HG03039 (cell line): Measurements from ENCODE around the gene RETREG2.

Source experiments
- ATAC-seq: cut with Tn5 transposase; IDR thresholded peaks from one replicate; pipeline ENCODE4 v1.9.1; 2021; ENCODE audit warnings: mild to moderate bottlenecking, moderate library complexity; ENCODE audit not compliant: unreplicated experiment

RETREG2 gene

DNA sequence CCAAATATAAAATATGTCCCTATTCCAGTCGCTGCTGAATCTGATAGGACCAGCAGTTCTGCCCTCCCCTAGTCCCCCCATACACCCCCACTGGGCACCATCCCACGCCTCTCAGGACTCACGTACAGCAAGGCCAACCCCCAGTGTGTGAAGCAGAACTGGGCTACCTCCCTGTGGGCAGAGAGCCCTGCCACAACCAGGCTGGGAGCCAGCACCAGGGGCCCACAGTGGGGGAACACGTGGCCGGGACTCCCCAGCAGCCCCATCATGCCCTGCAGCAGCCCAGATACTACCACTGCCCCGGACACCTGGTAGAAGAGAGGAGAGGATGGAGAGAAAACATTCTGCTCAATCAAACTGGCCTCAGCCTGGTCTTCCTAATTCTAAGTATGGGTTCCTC, 9.5 kb upstream of the RETREG2 start:
- no peak for ATAC-seq

DNA sequence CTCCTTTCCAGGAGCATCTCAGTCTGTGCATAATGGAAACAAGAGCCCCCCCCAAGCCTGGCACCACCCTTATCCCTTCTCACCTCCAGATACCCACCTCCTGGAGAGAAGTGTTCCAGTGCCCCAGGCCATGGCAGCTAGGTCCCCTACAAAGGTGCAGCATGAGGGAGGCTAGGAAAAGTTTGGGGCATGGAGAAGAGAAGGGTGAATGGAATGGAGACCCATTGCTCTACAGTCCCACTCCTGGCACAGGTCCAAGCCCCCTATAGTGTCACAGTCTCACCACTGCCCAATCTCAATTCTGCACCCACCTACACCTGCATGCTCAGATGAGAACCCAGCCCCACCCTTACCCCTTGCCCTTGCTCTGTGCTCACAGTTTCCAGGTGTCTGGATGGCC, 9.1 kb upstream of the RETREG2 start:
- no peak for ATAC-seq

DNA sequence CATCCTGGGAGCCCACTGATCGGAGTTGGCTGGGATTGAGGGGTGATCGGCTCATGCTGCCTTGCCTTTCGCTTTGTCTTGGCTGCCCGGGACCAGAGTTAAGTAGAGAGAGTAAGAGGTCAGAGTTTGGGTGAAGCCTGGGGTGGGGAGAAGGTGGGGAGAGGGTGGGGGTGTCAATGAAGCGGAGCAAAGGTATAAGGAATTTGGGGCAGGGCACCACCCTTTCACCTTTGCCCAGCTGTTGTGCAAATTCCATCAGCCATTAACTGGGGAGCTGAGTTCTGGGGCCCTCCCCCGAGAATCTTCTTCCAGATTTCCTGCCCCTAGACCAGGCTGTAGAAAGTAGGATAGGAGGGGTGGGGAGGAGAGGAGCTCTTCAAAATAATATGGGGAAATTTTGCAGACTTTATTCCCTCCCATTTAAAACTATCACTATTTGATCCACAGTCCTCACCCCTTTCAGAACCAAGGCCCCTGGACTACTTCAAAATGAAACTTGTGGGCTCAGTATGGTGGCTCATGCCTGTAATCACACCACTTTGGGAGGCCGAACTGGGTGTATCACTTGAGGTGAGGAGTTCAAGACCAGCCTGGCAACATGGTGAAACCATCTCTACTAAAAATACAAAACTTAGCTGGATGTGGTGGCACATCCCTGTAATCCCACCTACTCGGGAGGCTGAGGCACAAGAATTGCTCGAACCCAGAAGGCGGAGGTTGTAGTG, 8.0 kb upstream of the RETREG2 start, which contains the start of gene SLC23A3:
TSS of gene SLC23A3 (minus strand) at position 100 of the 725 bp plus-strand sequence. CDS start at position 55, 45 bp downstream.
- ATAC-seq = no peak

DNA sequence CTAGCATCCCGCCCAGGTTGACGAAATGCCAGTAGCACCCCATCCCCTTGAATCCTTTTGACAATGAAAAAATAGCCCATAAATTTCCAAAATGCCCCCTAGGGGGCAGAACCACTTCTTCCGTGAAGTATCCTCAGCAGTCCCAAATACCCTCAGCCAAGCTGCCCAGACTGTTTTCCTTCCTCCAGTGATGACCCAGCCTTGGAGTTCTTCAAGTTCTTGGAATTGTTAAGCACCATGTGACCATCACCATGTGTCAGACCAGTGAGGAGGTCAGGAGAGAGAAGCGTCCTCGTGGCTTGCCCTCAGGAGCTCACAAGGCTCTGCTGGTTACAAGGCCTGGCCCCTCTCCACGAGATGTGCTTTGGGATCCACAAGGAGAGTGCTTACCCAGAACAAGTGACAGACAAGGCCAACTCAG, 6.8 kb upstream of the RETREG2 start:
- no peak for ATAC-seq

DNA sequence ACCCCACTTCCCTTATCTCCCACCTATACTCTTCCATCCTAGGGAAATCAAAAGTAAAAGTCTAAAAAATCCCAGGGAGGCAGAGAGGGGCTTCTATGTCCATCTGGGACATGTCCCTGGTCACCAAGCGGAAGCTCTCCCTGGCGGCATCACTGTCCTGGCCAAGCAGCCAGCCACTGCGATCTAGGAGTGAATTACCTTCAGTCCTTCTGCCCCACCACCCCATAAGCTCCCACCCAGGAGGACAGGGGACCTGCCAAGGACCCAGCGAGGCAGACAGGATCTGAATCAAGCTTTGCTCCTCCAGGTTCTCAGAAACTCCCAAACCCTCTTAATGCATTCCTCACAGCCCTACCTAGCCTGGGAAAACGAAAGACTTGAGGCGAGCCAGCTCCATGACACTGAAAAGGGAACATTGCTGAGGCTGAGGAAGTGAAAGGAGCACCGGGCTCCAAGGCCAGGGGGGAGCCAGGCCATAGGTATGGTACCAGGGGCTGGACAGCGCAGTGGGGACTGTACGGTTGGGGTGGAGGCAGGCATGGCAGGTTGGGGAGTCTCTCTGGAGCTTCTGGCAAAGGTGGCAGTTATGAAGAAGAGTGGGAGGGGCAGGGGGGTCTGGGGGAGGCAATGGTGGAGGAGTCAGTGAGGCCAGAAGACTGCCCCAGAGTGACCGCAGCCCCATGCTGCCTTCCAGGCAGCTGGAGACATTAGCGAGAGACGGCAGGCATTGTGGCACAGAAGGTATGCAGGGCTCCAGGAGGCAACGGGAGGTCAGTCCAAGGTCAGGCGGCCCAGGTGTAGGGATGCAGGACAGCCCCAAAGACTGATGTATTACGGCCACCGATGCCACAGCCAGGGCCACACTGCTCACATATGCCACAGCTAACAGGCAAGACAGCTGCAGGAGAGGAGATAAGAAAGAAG, 5.6 kb upstream of the RETREG2 start:
- ATAC-seq = no peak

DNA sequence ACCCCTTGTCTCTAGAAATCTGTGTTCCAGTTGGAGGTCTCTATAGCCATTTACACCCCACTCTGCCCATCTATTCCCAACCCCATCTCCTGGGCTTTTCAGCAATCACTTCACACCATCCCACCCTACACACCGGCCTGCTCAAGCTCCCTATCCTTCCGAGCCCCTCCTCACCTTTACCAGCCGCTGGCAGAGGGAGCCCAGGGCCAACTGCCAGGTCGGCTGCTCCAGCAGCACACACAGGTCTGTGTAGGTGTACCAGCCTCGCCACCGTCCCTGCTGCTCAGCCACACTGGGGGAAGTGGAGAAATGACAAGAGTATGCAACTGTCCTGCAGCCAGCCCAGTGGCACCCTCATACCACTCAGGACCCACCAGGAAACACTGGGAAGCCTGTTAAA, 4.9 kb upstream of the RETREG2 start:
- ATAC-seq = no peak

DNA sequence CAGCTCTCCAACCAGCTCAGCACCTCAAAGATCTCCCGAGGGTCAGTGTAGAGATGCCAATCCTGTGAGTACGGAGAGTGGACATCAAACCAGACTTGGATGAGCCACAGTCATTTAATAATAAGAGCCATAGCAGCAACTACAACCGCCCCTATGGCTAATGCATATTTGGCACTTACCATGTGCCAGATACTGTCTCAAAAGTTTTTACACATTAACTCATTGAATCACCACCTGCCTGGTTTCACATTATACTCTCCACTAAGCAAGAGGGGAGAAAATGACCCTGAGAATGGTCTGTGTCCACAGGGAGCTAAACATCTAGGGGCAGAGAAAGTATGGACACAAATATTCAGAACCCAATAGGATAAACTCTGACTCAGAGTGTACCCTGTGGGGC, 3.9 kb upstream of the RETREG2 start:
- ATAC-seq = no peak

DNA sequence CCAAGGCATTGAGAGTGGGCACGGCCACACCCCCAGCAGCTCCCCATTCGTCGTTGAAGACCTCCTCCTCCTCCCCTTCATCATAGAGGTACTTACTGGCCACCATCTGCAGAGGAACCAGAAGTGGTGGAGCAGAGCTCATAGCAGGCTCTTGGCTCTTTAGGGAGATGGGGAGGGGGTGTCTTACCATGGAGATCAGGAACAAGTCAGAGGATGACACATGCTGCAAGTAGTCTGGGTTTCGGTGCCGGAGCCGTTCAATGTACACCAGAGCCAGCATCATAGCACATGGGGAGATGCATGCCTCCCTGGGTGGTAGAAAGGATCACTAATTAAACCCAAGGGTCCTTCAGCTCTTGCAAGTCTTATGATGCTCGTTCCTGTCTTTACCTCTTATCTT, 3.3 kb upstream of the RETREG2 start:
- no peak for ATAC-seq

DNA sequence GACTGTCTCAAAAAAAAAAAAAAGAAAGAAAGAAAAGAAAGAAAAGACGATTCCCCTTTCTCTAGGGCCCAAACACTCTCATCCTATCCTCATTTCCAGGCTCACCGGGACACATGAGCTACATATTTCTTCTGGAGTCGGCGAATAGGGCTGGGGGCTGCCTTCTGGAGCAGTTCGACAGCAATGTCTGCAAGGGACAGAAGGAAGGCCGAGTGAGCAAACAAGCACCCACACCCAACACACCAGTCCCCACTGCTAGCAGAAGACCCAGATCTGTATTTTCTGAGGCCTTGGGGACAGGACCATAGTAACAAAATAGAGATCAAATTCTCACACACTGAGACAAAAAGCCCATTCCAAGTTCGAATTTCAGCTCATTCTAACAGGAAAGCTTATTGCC, 2.6 kb upstream of the RETREG2 start:
- ATAC-seq = no peak

DNA sequence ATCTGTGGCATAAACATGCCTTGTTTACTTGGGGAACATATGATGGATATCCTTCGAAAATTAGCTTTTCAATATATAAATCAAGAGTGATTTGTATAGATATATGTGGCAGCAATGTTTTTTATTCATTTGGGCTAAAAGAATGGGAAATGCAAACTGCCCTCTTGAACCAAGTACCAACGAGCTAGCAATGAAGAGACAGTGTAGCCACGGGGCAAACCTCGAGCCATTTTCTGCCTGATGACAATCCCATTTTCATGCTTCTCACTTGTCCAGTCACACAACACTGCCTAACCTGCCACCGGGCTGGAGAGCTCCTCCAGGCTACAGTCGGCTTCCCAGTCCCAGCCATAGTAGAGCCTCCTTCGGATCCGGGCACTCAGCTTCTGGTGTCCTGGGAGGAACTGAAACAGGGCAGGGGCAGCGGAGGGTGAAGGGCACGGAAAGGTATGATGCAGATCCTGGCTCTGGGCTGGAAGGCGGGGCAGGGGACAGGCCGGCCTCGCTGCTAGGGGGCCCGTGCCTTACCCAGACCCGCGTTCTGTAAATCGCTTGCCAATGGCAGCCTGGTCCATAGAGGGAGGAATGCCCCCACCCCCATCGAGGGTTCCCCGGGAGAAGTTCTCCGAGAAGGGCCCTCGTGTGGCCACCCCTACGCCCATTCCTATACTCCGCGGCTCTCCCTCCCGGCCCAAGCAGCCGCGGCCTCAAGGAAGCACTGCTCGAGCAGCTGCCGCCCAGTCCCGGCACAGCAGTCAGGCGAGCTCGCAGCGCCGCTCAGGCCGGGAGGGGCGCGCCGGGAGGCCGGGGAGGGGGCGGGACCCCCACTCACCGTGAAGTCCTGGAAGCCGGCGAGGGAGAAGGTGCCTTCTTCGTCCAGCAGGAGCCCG, 1.9 kb upstream of the RETREG2 start:
- peak; percentile 15 for ATAC-seq

DNA sequence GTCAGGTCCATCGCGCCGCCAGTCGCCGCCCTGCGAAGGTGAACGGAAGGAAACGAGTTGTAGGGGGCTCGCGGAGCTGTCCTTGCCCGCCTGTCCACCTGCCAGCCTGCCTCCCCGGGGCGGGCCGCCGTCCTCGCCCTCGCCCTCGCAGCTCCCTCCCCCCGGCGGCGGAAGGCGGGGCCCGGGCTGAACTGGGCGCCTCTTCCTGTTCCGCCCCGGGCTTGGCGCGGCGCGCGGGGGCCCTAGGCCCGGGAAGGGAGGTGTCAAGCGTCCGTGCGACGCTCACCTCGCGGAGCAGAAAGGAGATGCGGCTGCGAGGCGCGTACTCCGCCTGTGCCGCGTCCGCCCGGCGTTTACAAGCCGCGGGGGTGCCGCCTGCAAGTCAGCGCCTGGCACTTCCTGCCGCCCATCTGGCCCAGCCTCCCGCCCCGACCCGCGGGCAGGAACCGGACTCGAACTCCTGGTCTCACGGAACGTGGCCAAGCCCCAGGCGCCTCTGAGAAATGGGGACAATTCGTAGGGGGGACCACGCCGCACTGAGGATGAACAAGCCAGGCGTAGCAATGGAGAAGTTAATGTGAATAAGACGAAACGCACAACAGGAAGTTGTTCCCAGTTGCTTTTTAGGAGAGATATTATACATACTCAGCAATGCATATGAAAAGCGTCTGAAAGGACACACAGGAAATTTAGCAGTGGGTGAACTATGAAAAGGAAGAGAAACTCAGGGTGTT, 1.1 kb upstream of the RETREG2 start, which contains the start of gene CNPPD1:
TSS of gene CNPPD1 (minus strand) at position 108 of the 734 bp plus-strand sequence. CDS start at position 11, 97 bp downstream.
- ATAC-seq = peak; percentile 53

DNA sequence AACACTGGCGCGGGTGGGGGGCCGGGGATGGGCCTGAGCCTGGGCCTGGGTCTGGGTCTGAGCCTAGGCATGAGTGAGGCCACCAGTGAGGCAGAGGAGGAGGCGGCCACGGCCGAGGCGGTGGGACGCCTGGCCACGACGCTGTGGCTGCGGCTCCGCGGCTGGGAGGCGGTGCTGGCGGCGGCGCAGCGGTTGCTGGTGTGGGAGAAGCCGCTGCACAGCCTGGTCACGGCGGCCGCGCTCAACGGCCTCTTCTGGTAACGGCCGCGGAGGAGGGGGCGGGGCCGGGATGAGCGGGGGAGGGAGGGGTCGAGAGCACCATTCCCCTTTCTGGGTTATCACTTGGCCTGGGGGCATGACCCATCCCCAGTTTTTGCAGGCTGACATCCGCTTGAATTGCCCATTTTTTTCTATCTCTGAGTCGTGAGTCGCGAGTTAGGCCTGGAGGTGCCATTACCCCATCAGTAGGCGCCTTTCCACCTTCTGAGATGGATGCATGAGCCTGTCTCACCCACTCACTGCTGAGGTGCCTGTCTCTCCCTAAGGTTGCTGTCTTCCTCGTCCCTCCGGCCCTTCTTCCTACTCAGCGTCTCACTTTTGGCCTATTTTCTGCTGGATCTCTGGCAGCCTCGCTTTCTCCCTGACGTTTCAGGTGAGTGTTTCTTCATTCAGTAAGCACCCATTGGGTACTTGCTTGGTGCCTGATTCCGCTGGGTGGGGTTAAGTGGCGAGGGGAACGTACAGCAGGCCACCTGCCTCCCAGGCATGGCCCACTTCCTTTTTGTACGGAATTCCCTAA, 501 bp downstream of the RETREG2 start:
- peak; percentile 20 for ATAC-seq

DNA sequence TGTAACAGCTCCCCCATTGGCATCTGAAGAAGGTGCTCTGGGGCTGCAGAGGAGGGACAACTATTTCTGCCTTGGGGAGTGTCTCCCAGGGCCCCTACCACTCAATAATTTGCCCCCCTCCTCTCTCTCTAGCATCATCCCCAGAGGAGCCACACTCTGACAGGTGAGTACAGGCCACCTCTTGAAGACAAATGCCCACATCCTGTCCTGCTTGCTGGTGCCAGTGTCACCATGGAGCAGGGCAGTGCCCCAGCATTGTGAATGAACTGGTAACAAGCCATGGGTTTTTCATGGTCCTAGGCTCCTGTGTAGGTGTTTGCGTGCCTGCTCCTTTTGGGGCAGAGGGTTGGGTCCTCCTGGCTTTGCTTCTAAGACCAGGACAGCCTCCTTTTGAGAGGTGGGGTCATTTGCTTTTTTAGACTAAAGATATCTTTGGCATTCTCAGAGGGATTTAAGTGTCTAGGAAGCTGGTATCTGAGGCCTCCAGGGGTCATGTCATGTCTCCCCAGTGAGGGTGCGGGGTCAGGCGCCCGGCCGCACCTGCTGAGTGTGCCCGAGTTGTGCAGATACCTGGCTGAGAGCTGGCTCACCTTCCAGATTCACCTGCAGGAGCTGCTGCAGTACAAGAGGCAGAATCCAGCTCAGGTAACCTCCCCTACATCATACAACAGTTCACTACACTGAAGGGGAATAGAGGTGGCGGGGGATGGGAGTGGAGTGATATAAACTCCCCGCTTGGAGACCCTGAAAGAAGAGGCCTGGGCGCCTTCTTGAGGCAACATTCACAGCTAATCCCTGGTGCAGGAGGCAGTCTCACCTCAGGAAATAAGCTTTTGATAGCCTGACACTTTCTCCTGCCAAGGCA, 1.8 kb downstream of the RETREG2 start:
- ATAC-seq = no peak

DNA sequence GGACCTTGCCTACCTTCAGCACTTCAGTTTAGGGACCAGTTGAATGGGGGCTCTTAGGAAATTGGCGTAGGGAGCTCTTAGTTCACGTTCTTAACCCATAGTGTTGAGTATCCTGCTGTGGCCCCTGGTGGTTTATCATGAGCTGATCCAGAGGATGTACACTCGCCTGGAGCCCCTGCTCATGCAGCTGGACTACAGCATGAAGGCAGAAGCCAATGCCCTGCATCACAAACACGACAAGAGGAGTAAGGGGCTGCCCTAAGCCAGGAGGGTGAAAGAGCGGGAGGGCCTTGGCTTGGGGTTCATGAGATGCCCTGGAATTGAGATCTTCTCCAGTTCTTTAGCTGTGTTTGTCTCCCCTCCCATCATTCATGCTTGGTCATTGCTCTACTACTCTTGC, 2.9 kb downstream of the RETREG2 start:
- no peak for ATAC-seq

DNA sequence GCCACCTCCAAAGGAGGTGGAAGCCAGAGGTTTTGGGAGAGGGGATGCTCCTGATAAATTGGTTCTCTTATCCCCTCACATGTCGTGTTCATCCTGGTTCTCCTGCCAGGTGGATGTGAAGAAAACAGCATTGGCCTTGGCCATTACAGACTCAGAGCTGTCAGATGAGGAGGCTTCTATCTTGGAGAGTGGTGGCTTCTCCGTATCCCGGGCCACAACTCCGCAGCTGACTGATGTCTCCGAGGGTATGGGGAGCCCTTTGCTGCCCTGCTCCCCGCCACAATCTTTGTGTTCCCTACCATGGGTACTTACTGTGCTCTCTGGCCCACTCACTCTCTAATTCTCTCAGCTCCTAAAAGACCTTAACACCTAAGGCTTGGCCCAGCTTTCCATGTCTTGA, 3.5 kb downstream of the RETREG2 start:
- ATAC-seq = no peak

DNA sequence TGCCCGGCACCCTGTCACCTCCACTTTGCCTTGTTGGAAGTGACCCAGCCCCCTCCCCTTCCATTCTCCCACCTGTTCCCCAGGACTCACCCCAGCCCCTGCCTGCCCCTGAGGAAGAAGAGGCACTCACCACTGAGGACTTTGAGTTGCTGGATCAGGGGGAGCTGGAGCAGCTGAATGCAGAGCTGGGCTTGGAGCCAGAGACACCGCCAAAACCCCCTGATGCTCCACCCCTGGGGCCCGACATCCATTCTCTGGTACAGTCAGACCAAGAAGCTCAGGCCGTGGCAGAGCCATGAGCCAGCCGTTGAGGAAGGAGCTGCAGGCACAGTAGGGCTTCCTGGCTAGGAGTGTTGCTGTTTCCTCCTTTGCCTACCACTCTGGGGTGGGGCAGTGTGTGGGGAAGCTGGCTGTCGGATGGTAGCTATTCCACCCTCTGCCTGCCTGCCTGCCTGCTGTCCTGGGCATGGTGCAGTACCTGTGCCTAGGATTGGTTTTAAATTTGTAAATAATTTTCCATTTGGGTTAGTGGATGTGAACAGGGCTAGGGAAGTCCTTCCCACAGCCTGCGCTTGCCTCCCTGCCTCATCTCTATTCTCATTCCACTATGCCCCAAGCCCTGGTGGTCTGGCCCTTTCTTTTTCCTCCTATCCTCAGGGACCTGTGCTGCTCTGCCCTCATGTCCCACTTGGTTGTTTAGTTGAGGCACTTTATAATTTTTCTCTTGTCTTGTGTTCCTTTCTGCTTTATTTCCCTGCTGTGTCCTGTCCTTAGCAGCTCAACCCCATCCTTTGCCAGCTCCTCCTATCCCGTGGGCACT, 4.5 kb downstream of the RETREG2 start:
- no peak for ATAC-seq

DNA sequence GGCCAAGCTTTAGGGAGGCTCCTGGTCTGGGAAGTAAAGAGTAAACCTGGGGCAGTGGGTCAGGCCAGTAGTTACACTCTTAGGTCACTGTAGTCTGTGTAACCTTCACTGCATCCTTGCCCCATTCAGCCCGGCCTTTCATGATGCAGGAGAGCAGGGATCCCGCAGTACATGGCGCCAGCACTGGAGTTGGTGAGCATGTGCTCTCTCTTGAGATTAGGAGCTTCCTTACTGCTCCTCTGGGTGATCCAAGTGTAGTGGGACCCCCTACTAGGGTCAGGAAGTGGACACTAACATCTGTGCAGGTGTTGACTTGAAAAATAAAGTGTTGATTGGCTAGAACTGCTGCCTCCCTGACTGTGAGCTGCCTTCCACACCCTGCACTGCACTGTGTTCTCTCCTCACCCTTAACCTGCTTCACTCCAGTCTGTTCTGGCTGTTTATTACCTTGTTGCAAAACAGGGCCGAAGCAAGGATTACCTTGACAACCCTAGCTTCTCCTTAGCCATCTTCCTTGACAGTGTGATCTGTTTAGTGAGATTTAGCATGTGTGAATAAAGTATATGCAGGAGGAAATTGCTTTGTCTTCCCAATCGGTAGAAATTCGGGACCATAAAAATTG, 5.2 kb downstream of the RETREG2 start:
- ATAC-seq = no peak
